Activated B cell treated with CpG ODN at 0.5 μM for 24 hours (primary cell): ENCODE results near the gene KCTD10. TPM values are rescaled to one million over a fixed set of nuclear protein-coding genes. Genes with fewer than 3 reads are reported as not detected.

Experiments
- ATAC-seq: fragments of 200-7000 bp; cut with Tn5 transposase; one replicate; pipeline ENCODE4 v1.10.0; 2021; ENCODE audit warnings: low read depth, mild to moderate bottlenecking, moderate library complexity
- CTCF ChIA-PET: fragments of 350-600 bp; sonication (Branson Sonifier 250); formaldehyde crosslinking; loops from one replicate; lab custom pipeline; 2021; ENCODE audit warnings: antibody characterized with exemption; lab: Charles Lee
- POLR2A ChIA-PET: fragments of 350-600 bp; sonication (Branson Sonifier 250); formaldehyde crosslinking; loops from one replicate; lab custom pipeline; 2021; ENCODE audit warnings: antibody characterized with exemption; lab: Charles Lee
- DNase-seq: peaks from one replicate; pipeline ENCODE4 v3.0.0; 2022
- H3K27ac Mint-ChIP-seq: one replicate; pipeline ENCODE4 v1.8.0; 2020; ENCODE audit warnings: mixed read lengths
- H3K27me3 Mint-ChIP-seq: one replicate; pipeline ENCODE4 v1.8.0; 2021; ENCODE audit warnings: mixed read lengths
- H3K36me3 Mint-ChIP-seq: one replicate; pipeline ENCODE4 v1.8.0; 2021; ENCODE audit warnings: low read depth, mixed read lengths
- H3K4me1 Mint-ChIP-seq: one replicate; pipeline ENCODE4 v1.8.0; 2021; ENCODE audit warnings: mixed read lengths
- H3K4me3 Mint-ChIP-seq: one replicate; pipeline ENCODE4 v1.8.0; 2020; ENCODE audit warnings: mild to moderate bottlenecking, mixed read lengths
- H3K9me3 Mint-ChIP-seq: one replicate; pipeline ENCODE4 v1.8.0; 2020; ENCODE audit warnings: mixed read lengths
- CTCF ChIP-seq: fragments of 200-600 bp; IDR thresholded peaks from one replicate; pipeline ENCODE4 v1.8.0; 2022; ENCODE audit warnings: antibody characterized with exemption, mild to moderate bottlenecking
- intact Hi-C: fragments of 100-400 bp; cut with micrococcal nuclease; formaldehyde crosslinking; loops from one replicate; pipeline ENCODE4 v1.15.1; 2024
- total RNA-seq: library from RNA; stranded (reverse); gene quantifications from 2 replicates; pipeline ENCODE4 v1.2.3, GENCODE V29; 2022

KCTD10 gene
- total RNA-seq, 1 donor from 2014 or later = 38.7 TPM

GRCh38 chr12:109523071-109523470 is 46.0 kb upstream of the KCTD10 start:
- ChIA-PET POLR2A (no interaction called here), CTCF (no interaction called here)
- Mint-ChIP-seq H3K4me3 (no peak overlapping the region), H3K36me3 (peaks cover 93% of the 10 kb centered on the region), H3K9me3 (no peaks in the 10 kb centered on the region), H3K27me3 (no peaks in the 10 kb centered on the region), H3K4me1 (no peaks in the 10 kb centered on the region), H3K27ac (no peak overlapping the region)
- intact Hi-C loops = no loop called here
- TF ChIP-seq CTCF = no peak
- ATAC-seq (no peak), DNase-seq (no peak)

GRCh38 chr12:109521831-109522230 is 44.7 kb upstream of the KCTD10 start:
- Mint-ChIP-seq H3K4me3 (no peak overlapping the region), H3K27me3 (no peaks in the 10 kb centered on the region), H3K27ac (no peak overlapping the region), H3K4me1 (no peaks in the 10 kb centered on the region), H3K36me3 (peaks cover 94% of the 10 kb centered on the region), H3K9me3 (no peaks in the 10 kb centered on the region)
- intact Hi-C loops = no loop called here
- ATAC-seq (no peak), DNase-seq (no peak)
- CTCF ChIA-PET = interaction anchor here (2.3 to 5.0 kb wide), 2 partner anchors 251 to 253 kb away, joined by 5 to 34 read pairs; no protein-coding TSS in a partner anchor
- no peak for TF ChIP-seq CTCF
- POLR2A ChIA-PET = no interaction called here

GRCh38 chr12:109519787-109520186 is 42.7 kb upstream of the KCTD10 start:
- TF ChIP-seq CTCF = no peak
- Mint-ChIP-seq H3K4me3 (no peak overlapping the region), H3K27ac (no peak overlapping the region), H3K9me3 (no peaks in the 10 kb centered on the region), H3K27me3 (no peaks in the 10 kb centered on the region), H3K4me1 (no peaks in the 10 kb centered on the region), H3K36me3 (peaks cover 95% of the 10 kb centered on the region)
- DNase-seq (no peak), ATAC-seq (no peak)
- intact Hi-C loops = loop anchor here (2.0 kb wide), 1 partner anchor 325 kb away; no protein-coding TSS in a partner anchor
- ChIA-PET POLR2A (interaction anchor here (1.2 kb wide), 1 partner anchor 12 kb away, joined by 3 read pairs; no protein-coding TSS in a partner anchor), CTCF (interaction anchor here (0.9 to 5.0 kb wide), 3 partner anchors 70 to 255 kb away, joined by 3 to 34 read pairs (median 5); no protein-coding TSS in a partner anchor)

- Mint-ChIP-seq H3K27me3 (no peaks in the 10 kb centered on the region), H3K27ac (no peak overlapping the region), H3K4me1 (no peaks in the 10 kb centered on the region), H3K4me3 (no peak overlapping the region), H3K36me3 (peaks cover 96% of the 10 kb centered on the region), H3K9me3 (no peaks in the 10 kb centered on the region)
- ATAC-seq (no peak), DNase-seq (no peak)
- intact Hi-C loops = loop anchor here (2.0 kb wide), 1 partner anchor 326 kb away; no protein-coding TSS in a partner anchor
- ChIA-PET CTCF (interaction anchor here (0.8 to 5.0 kb wide), 4 partner anchors 71 to 326 kb away, joined by 3 to 34 read pairs (median 4); no protein-coding TSS in a partner anchor), POLR2A (interaction anchor here (1.2 kb wide), 1 partner anchor 12 kb away, joined by 3 read pairs; no protein-coding TSS in a partner anchor)
- TF ChIP-seq CTCF = no peak
Observed at GRCh38 chr12:109518820-109519665, 41.9 kb upstream of the KCTD10 start.

- intact Hi-C loops = loop anchor here (2.0 kb wide), 1 partner anchor 327 kb away; no protein-coding TSS in a partner anchor
- CTCF ChIA-PET = interaction anchor here (2.3 to 5.0 kb wide), 2 partner anchors 258 kb away, joined by 10 to 34 read pairs; no protein-coding TSS in a partner anchor
- peaks cover 92% of the 10 kb centered on the region for H3K36me3 Mint-ChIP-seq
Observed at GRCh38 chr12:109517619-109518018, 40.5 kb upstream of the KCTD10 start.

More at GRCh38 chr12:109517619-109518018, 40.5 kb upstream of the KCTD10 start:
- no peak for TF ChIP-seq CTCF
- DNase-seq (no peak), ATAC-seq (no peak)
- Mint-ChIP-seq H3K27me3 (no peaks in the 10 kb centered on the region), H3K27ac (no peak overlapping the region), H3K4me1 (no peaks in the 10 kb centered on the region), H3K9me3 (no peaks in the 10 kb centered on the region), H3K4me3 (no peak overlapping the region)
- POLR2A ChIA-PET = no interaction called here
